GM12878 (cell line): ENCODE measurements around the gene KCNN3. TPM values are rescaled to one million over a fixed set of nuclear protein-coding genes. Genes with fewer than 3 reads are reported as not detected.
"Not testable (repeated sequence)": the region's sequence is repeated elsewhere in the genome, so short reads cannot be mapped to it uniquely, and the experiment has no call there.

Experiments
- ATAC-seq: fragments of 200-7000 bp; cut with Tn5 transposase; 3 replicates; pipeline ENCODE4 v1.9.1; 2020; ENCODE audit warnings: mild to moderate bottlenecking, moderate library complexity
- BruUV-seq: library from RNA; stranded (reverse); fragments of 400-500 nt; replicated peaks from 2 replicates; lab custom pipeline; 2021; lab: Mats Ljungman, UMichigan
- CTCF ChIA-PET: fragments of 300-600 bp; sonication (Branson Sonifier 250); formaldehyde crosslinking; extraction: SDS; loops from one replicate; lab custom pipeline; 2021; ENCODE audit warnings: inconsistent platforms; lab: Yijun Ruan, JAX
- POLR2A ChIA-PET: fragments of 350-600 bp; formaldehyde crosslinking; extraction: SDS; loops from one replicate; lab custom pipeline; 2021; ENCODE audit warnings: inconsistent platforms; lab: Charles Lee
- RAD21 ChIA-PET: fragments of 300-600 bp; sonication (Branson Sonifier 250); formaldehyde crosslinking; loops from one replicate; lab custom pipeline; 2023; ENCODE audit warnings: antibody characterized with exemption; ENCODE audit not compliant: unreplicated experiment; lab: Charles Lee
- SMC1A ChIA-PET: fragments of 300-600 bp; sonication (Branson Sonifier 250); formaldehyde crosslinking; loops from one replicate; lab custom pipeline; 2023; ENCODE audit not compliant: unreplicated experiment, uncharacterized antibody; lab: Charles Lee
- DNase-seq: peaks from one replicate; pipeline ENCODE4 v3.0.0-alpha.2; 2011; ENCODE audit warnings: low read depth, low spot score
- FAIRE-seq: peaks from 3 replicates; lab custom pipeline; 2011; peaks lifted over from hg19 to GRCh38; lab: Jason Lieb, UNC
- H2AFZ ChIP-seq: 2 replicates; pipeline ENCODE4 v1.6.0; 2011; ENCODE audit warnings: low read depth, low read length, control low read depth; ENCODE audit not compliant: control insufficient read depth
- H3K27ac ChIP-seq: 2 replicates; pipeline ENCODE4 v1.5.1; 2011; ENCODE audit warnings: control low read depth; ENCODE audit not compliant: control insufficient read depth, insufficient read depth
- H3K27me3 ChIP-seq, 2 experiments: replicated peaks in 1 of 2; 2 replicates each; pipeline versions ENCODE4 v1.6.0 to v1.6.1; 2011; ENCODE audit warnings: low read length in 1 of 2; ENCODE audit not compliant: control insufficient read depth in 2 of 2, insufficient read depth in 2 of 2
- H3K36me3 ChIP-seq, 2 experiments: 2 replicates each; pipeline ENCODE4 v1.5.1; 2011; ENCODE audit warnings: low read length in 1 of 2; ENCODE audit not compliant: control insufficient read depth in 2 of 2, insufficient read depth in 2 of 2
- H3K4me1 ChIP-seq: 2 replicates; pipeline ENCODE4 v1.6.1; 2011; ENCODE audit warnings: mild to moderate bottlenecking, low read length, moderate library complexity, mixed read lengths; ENCODE audit not compliant: control insufficient read depth, insufficient read depth
- H3K4me2 ChIP-seq: 2 replicates; pipeline ENCODE4 v1.6.0; 2011; ENCODE audit warnings: control low read depth; ENCODE audit not compliant: control insufficient read depth, insufficient read depth
- H3K4me3 ChIP-seq: fragments of 200-600 bp; sonication (generic); 2 replicates; pipeline ENCODE4 v1.5.1; 2016
- H3K79me2 ChIP-seq: 2 replicates; pipeline ENCODE4 v1.6.0; 2011; ENCODE audit warnings: low read length; ENCODE audit not compliant: control insufficient read depth, insufficient read depth
- H3K9ac ChIP-seq: 2 replicates; pipeline ENCODE4 v1.8.0; 2011; ENCODE audit warnings: low read length, control low read depth, mixed read lengths; ENCODE audit not compliant: control insufficient read depth, insufficient read depth
- H3K9me3 ChIP-seq: replicated peaks from 3 replicates; pipeline ENCODE4 v1.5.1; 2011; ENCODE audit warnings: mild to moderate bottlenecking, low read length; ENCODE audit not compliant: control insufficient read depth, insufficient read depth
- H4K20me1 ChIP-seq: 2 replicates; pipeline ENCODE4 v1.6.0; 2011; ENCODE audit not compliant: control insufficient read depth, insufficient read depth
- CEBPB ChIP-seq, 2 experiments: fragments of 150-350 bp in 1 of 2; IDR thresholded peaks; 2 replicates each; pipeline ENCODE4 v1.6.1; 2012 to 2014; ENCODE audit warnings: low read depth in 2 of 2, low read length in 2 of 2, borderline replicate concordance in 1 of 2, inconsistent platforms in 1 of 2
- LARP7 ChIP-seq: fragments of 450-650 bp; IDR thresholded peaks from 2 replicates; pipeline ENCODE4 v1.6.1; 2017; ENCODE audit warnings: mild to moderate bottlenecking
- NBN ChIP-seq: fragments of 450-650 bp; IDR thresholded peaks from 2 replicates; pipeline ENCODE4 v1.6.1; 2016
- SIN3A ChIP-seq: IDR thresholded peaks from 2 replicates; pipeline ENCODE4 v1.6.1; 2012; ENCODE audit warnings: low read depth, low read length, improper control_type of control experiment
- TARDBP ChIP-seq: IDR thresholded peaks from 2 replicates; pipeline ENCODE4 v1.6.1; 2016; ENCODE audit warnings: borderline replicate concordance
- TCF3 ChIP-seq: IDR thresholded peaks from 2 replicates; pipeline ENCODE4 v1.6.1; 2012; ENCODE audit warnings: low read depth, mild to moderate bottlenecking, low read length, borderline replicate concordance; ENCODE audit not compliant: insufficient read depth
- ZZZ3 ChIP-seq: IDR thresholded peaks from 2 replicates; pipeline ENCODE4 v1.6.1; 2011; ENCODE audit warnings: low read depth; ENCODE audit not compliant: control insufficient read depth, insufficient read length
- WGBS: methylation state at CpG from one replicate; pipeline ENCODE4 v1.1.6; 2016; ENCODE audit warnings: low lambda C conversion rate; ENCODE audit not compliant: insufficient replicate concordance, insufficient coverage; ENCODE audit errors: missing lambda C conversion rate; 5-methylcytosine and 5-hydroxymethylcytosine counted together
- in situ Hi-C: fragments of 300-500 bp; cut with MboI; formaldehyde crosslinking; loops from 9 replicates; pipeline ENCODE4 v1.14.3; 2018; ENCODE audit warnings: mixed read lengths
- intact Hi-C: fragments of 100-400 bp; cut with micrococcal nuclease; formaldehyde crosslinking; loops from one replicate; pipeline ENCODE4 v1.14.2; 2022; ENCODE audit not compliant: unreplicated experiment
- polyA plus RNA-seq, 11 experiments: library from polyadenylated mRNA; depleted of rRNA in 4 of 11; unstranded in 6 of 11; stranded (reverse) in 5 of 11; fragments of >200 nt; fragmentation: Nextera tagmentation in 4 of 11; fragmentation: Illumina TruSeq in 1 of 11; extraction: Ambion mirVana in 4 of 11; extraction: Trizol in 1 of 11; gene quantifications; 1 replicate in 1 of 11; 2 replicates in 10 of 11; pipeline versions ENCODE4 v1.2.1 to v1.2.3, GENCODE V29; 2011 to 2016; ENCODE audit warnings: inconsistent platforms in 2 of 11, missing spikeins in 2 of 11, low read depth in 1 of 11
- total RNA-seq, 4 experiments: library from RNA; depleted of rRNA in 3 of 4; stranded (reverse); fragments of >200 nt in 3 of 4; fragmentation: Illumina TruSeq in 1 of 4; extraction: Trizol in 1 of 4; gene quantifications; 2 replicates each; pipeline versions ENCODE4 v1.2.1 to v1.2.3, GENCODE V29; 2013 to 2021
- TF ChIP-seq, protein P1 (sequence below): fragments of 450-650 bp; IDR thresholded peaks from 2 replicates; pipeline ENCODE4 v1.6.1; 2014; ENCODE audit warnings: mild to moderate bottlenecking

The KCNN3 gene
- total and polyA plus RNA-seq, 10 of the 15 experiments (the other 5 are each of a cell fraction or from before 2014, with no cell fraction given): 3.5 to 26.4 (median 14.9) TPM

DNA sequence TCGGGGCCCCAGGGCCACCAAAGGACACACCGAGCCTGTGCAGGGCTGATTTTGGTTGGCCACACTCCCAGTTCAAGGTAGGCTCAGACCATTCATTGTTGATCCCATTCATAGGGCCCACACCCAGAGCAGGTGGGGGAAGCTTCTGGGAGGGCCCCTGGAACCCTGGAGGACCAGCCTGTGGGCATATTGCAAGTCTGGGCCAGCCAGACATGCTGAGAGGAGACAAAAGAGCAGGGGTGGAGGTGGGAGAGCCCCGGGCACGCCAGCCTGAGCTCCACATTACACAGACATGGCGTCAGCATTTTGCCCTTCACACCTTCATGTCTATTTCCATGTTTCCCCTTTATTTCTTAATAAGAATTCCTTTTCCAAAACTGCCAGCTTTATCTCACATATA, 40.8 kb upstream of the KCNN3 start:
- Histone ChIP-seq H4K20me1 (no peaks in the 10 kb centered on the region), H3K27me3 (no peaks in the 10 kb centered on the region), H3K79me2 (no peaks in the 10 kb centered on the region), H3K27ac (no peak overlapping the region), H3K4me2 (no peak overlapping the region), H2AFZ (no peak overlapping the region), H3K4me1 (no peaks in the 10 kb centered on the region), H3K4me3 (no peak overlapping the region), H3K36me3 (no peaks in the 10 kb centered on the region), H3K9ac (no peak overlapping the region), H3K9me3 (no peaks in the 10 kb centered on the region; the same call in 2 of the 3 replicates)
- DNase-seq (no peak), FAIRE-seq (no peak), ATAC-seq (no peak)
- no TSS peak for BruUV-seq
- 61% methylated on average over 5 of the region's 5 CpGs for WGBS
- in situ Hi-C loops (no loop called here), intact Hi-C loops (no loop called here)
- ChIA-PET RAD21 (interaction anchor here (0.6 kb wide), 1 partner anchor 74 kb away, joined by 3 read pairs; no protein-coding TSS in a partner anchor), POLR2A (no interaction called here), SMC1A (interaction anchor here (0.6 to 1.1 kb wide), 3 partner anchors 10 to 639 kb away, joined by 3 read pairs; no protein-coding TSS in a partner anchor), CTCF (no interaction called here)
- no peak for TF ChIP-seq TCF3

DNA sequence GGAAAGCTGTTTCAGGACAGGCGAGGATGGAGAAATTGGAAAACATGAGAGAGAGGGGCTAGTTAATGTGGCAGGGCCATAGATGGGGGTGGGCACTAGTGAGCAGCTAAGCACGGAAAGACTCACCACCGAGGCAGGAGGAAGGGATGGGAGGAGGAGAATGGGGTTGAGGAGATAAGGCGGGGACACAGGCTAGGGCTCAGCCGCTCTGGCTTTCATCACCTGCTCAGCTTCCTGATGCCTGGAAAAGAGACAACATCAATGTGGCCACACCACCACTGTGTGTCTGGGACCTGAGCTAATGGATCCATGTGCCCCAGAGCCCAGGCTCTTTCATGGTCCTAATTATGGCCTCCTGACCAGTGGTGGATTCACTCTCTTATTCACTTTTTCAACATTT, 38.9 kb upstream of the KCNN3 start:
- SMC1A ChIA-PET: no interaction called here
- Histone ChIP-seq H3K36me3 (no peaks in the 10 kb centered on the region), H3K9ac (no peak overlapping the region), H4K20me1 (no peaks in the 10 kb centered on the region), H3K27ac (no peak overlapping the region), H3K4me1 (no peaks in the 10 kb centered on the region), H3K4me2 (no peak overlapping the region), H3K27me3 (no peaks in the 10 kb centered on the region), H2AFZ (no peak overlapping the region), H3K9me3 (no peaks in the 10 kb centered on the region; the same call in 2 of the 3 replicates), H3K4me3 (no peak overlapping the region), H3K79me2 (no peaks in the 10 kb centered on the region)
- no peak for ATAC-seq
- intact Hi-C loops (no loop called here), in situ Hi-C loops (no loop called here)
- POLR2A ChIA-PET: no interaction called here
- BruUV-seq: no TSS peak
- no peak for TF ChIP-seq NBN
- TF ChIP-seq SIN3A: no peak
- no peak for TF ChIP-seq TARDBP
- TF ChIP-seq ZZZ3: no peak
- TF ChIP-seq, protein P1, sequence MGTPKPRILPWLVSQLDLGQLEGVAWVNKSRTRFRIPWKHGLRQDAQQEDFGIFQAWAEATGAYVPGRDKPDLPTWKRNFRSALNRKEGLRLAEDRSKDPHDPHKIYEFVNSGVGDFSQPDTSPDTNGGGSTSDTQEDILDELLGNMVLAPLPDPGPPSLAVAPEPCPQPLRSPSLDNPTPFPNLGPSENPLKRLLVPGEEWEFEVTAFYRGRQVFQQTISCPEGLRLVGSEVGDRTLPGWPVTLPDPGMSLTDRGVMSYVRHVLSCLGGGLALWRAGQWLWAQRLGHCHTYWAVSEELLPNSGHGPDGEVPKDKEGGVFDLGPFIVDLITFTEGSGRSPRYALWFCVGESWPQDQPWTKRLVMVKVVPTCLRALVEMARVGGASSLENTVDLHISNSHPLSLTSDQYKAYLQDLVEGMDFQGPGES: no peak
- no peak for TF ChIP-seq LARP7
- TF ChIP-seq CEBPB (IDR thresholded peaks at IDR 0.05; ENCODE audit: borderline replicate concordance in 1 of 2, low read depth in 2 of 2, low read length in 2 of 2): no peak
- WGBS: 63% methylated on average over 5 of the region's 5 CpGs
- RAD21 ChIA-PET: no interaction called here
- CTCF ChIA-PET: interaction anchor here (0.9 kb wide), 1 partner anchor 12 kb away, joined by 3 read pairs; no protein-coding TSS in a partner anchor
- no peak for DNase-seq
- FAIRE-seq: no peak

DNA sequence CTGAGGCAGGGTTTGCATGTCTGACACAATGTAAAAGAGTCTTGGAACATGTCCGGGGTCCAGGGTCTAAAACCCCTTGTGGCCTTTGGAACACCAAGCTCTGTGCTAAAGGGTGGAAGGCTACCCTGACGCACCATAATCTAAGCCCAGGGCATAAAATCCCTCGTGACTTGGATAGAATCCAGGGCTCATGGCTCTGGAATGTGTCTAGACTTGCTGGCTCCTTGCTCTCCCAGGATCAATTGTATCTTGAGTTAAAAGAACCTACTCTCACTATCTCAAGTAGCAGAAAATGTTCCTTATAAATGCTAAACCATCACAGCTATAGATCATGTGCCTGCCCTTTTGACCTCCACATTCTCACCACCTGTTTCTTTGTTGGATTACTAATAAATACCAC, 38.0 kb upstream of the KCNN3 start:
- H3K79me2 ChIP-seq, H3K4me1 ChIP-seq, H3K4me2 ChIP-seq, H3K27me3 ChIP-seq, H2AFZ ChIP-seq, H3K9ac ChIP-seq, CTCF ChIA-PET, RAD21 ChIA-PET, in situ Hi-C loops, H3K27ac ChIP-seq, FAIRE-seq, ATAC-seq, H3K9me3 ChIP-seq, H3K4me3 ChIP-seq, H4K20me1 ChIP-seq, BruUV-seq, DNase-seq, H3K36me3 ChIP-seq, intact Hi-C loops: not testable (repeated sequence)
- 63% methylated on average over 3 of the region's 3 CpGs for WGBS
- POLR2A ChIA-PET: interaction anchor here (1.5 kb wide), 1 partner anchor 28 kb away, joined by 3 read pairs; the partner anchor contains the start of gene PMVK
- SMC1A ChIA-PET: interaction anchor here (1.8 kb wide), 1 partner anchor 43 kb away, joined by 3 read pairs; no protein-coding TSS in a partner anchor
